CD4-positive, alpha-beta T cell treated with Interleukin-6 at 100 ng/mL for 8 hours (primary cell): Measurements from ENCODE around the gene PTX3.

Source experiments
- DNase-seq: peaks from one replicate; pipeline ENCODE4 v3.0.0-alpha.2; 2020; ENCODE audit warnings: mixed read lengths, low spot score

PTX3 gene

GRCh38 chr3:157475921-157476414 is 39.3 kb downstream of the PTX3 start:
- no peak for DNase-seq

GRCh38 chr3:157477441-157477840 is 40.8 kb downstream of the PTX3 start:
- no peak for DNase-seq

- DNase-seq, result no peak
Measured at GRCh38 chr3:157479464-157480243, 43.0 kb downstream of the PTX3 start.

GRCh38 chr3:157487339-157487738 is 50.7 kb downstream of the PTX3 start:
- no peak for DNase-seq

- DNase-seq, result no peak
Measured at GRCh38 chr3:157488144-157488543, 51.5 kb downstream of the PTX3 start.

GRCh38 chr3:157491136-157491535 is 54.5 kb downstream of the PTX3 start:
- no peak for DNase-seq
